ENCODE data around the gene DPYSL4.

Gene DPYSL4

DNA sequence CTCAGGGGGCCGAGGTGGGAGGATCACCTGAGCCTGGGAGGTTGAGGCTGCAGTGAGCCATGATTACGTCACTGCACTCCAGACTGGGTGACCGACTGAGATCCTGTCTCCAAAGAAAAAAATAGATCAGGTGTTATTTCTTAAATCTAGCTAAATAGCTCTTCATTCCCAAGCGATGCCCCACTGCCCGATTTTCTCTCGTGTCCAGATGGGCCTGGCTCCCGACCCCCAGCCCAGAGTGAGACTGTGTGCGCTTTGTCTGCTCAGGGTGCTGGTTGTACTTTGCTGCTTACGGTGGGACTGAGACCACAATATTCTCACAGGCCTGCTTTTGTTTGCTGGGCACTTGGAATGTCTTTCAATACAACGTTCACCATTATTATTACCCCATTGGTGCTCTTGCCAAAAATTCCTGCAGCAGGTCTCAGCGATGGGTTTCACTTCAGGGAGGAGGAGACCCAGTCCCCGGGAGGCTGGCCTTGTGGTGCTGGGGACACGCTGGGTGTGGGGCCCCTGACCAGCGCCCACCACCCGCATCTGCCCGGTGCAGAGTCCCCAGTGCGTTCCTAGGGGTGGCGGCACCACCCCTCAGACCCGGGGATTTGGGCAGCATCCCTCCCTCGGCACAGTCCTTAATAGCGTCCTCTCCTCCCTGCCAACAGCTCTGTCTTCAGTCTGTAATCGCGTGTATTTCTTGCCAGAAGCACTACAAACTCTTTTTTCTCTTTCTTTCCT lies 20.4 kb upstream of the DPYSL4 start:
- no peak for DNase-seq (ENCODE audit: low read depth)
- H3K4me3 ChIP-seq (replicated peaks; ENCODE audit: low read depth, low read length): no peak overlapping the region
- TF ChIP-seq, protein P1, sequence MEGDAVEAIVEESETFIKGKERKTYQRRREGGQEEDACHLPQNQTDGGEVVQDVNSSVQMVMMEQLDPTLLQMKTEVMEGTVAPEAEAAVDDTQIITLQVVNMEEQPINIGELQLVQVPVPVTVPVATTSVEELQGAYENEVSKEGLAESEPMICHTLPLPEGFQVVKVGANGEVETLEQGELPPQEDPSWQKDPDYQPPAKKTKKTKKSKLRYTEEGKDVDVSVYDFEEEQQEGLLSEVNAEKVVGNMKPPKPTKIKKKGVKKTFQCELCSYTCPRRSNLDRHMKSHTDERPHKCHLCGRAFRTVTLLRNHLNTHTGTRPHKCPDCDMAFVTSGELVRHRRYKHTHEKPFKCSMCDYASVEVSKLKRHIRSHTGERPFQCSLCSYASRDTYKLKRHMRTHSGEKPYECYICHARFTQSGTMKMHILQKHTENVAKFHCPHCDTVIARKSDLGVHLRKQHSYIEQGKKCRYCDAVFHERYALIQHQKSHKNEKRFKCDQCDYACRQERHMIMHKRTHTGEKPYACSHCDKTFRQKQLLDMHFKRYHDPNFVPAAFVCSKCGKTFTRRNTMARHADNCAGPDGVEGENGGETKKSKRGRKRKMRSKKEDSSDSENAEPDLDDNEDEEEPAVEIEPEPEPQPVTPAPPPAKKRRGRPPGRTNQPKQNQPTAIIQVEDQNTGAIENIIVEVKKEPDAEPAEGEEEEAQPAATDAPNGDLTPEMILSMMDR (IDR thresholded peaks at IDR 0.05; ENCODE audit: low read length, missing control alignments): no peak

DNA sequence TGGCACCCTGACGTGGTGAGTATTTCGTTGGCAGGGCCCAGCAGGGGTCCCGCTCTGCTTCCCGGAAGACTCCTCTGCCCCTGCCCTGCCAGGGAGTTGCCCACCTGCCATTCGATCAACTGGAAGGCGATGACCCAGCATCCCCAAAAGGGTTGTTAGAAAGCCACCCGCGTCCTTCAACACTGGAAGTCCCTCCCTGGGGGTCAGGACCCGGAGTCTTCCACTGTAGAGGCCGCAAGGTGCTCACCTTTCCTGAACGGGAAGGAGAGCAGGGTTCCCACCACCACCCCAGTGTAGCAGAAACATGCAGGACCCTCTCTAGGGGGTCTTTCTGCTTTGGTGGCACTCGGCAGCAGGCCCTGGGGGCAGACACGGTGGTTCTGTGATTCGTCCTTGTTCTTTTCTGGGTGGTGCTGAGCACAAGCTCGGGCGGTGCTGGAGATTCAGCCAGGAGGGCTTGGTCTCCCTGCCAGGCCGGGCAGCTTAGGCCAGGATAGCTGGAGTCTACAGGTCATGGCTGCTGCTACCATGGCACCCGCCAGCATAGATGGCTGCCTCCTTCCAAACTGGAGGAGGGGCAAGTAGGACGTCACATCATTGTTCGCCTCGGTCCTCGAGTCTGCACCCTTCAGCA lies 19.6 kb upstream of the DPYSL4 start:
- TF ChIP-seq, protein P1 (IDR thresholded peaks at IDR 0.05; ENCODE audit: low read length, missing control alignments): no peak
- H3K4me3 ChIP-seq (replicated peaks; ENCODE audit: low read depth, low read length): no peak overlapping the region
- no peak for DNase-seq (ENCODE audit: low read depth)

DNA sequence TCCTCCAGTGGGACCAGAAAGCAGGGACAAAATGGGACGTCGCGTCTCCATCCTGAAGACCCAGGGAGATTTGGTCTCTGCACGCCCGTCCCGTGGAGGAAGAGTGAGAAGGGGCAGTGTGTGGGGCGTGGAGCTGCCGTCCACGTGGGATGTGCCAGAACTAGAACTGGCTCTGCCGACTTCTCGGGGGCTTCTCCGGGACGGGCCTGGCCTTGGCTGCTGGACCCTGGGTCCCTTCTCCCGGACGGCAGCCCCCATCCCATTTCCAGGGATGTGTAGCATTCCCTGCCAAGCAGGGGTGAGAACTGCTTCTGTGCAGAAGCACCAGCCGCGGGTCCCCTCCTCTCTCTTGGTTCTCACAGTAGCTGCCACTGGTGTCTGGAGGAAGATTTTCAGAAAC lies 18.8 kb upstream of the DPYSL4 start:
- TF ChIP-seq, protein P1 (IDR thresholded peaks at IDR 0.05; ENCODE audit: low read length, missing control alignments): no peak
- H3K4me3 ChIP-seq (replicated peaks; ENCODE audit: low read depth, low read length): no peak overlapping the region
- no peak for DNase-seq (ENCODE audit: low read depth)

DNA sequence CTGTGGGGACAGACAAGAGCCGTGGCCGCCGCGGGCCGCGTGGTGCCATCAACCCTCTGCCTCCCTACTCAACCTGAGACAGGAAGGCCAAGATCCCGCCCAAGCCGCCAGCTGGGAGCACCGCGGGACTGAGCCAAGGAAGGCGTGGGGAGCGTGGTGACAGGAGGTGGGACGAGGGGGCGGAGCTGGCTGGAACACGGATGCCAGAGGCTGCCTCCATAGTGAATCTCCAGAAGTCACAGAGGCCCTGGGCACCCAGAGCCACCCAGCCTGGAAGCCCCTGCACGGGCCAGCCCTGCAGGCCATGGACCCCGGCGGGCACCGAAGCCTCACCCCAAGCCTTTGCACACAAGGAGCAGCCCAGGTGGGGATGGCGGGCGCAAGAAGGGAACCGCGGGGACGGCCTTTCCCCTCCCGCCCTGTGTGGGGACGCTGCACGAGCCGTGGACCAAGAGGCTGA lies 18.1 kb upstream of the DPYSL4 start:
- no peak overlapping the region for H3K4me3 ChIP-seq (replicated peaks; ENCODE audit: low read depth, low read length)
- no peak for DNase-seq (ENCODE audit: low read depth)
- TF ChIP-seq, protein P1 (IDR thresholded peaks at IDR 0.05; ENCODE audit: low read length, missing control alignments): no peak

DNA sequence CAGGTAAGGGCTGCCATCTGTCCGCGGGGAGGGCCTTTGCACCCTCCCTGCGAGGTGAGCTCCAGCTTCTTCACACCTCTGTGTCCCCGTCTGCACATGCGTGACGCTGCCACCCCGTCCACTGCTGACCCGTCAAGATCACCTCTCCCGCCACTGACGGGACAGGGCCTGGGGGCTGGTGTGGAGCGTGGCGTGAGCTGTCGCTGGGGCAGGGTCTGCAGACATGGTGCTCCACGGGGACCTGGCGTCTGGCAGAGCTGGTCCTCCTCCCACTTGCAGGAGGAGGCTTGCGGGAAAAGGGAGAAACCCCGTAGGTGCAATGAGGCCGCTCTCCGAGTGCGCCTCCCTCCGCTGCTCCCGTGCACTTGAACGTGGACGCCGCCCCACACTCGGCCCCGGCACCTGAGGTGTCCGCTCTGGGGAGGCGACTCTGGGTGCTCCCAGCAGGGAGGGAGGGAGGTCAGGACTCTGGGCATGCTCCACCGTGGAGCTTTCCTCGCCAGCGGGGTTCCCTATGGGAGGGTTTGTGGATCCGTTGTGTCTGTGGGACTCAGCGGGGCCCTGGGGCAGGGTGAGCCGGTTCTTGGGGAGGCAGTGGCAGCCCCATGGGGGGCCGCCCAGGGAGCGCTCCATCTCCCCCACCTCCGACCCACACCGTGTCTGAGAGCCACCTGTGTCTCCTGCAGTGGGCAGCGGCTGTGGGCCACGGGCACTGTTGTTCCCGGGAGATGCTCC lies 17.6 kb upstream of the DPYSL4 start:
- TF ChIP-seq, protein P1 (IDR thresholded peaks at IDR 0.05; ENCODE audit: low read length, missing control alignments): no peak
- DNase-seq (ENCODE audit: low read depth): no peak
- no peak overlapping the region for H3K4me3 ChIP-seq (replicated peaks; ENCODE audit: low read depth, low read length)

- TF ChIP-seq, protein P1 (IDR thresholded peaks at IDR 0.05; ENCODE audit: low read length, missing control alignments): no peak
- DNase-seq (ENCODE audit: low read depth): no peak
- H3K4me3 ChIP-seq (replicated peaks; ENCODE audit: low read depth, low read length): no peak overlapping the region
Observed at GRCh38 chr10:132169766-132170560, 16.8 kb upstream of the DPYSL4 start.

All from fibroblast of pulmonary artery (primary cell).